GM12865 (cell line): ENCODE data around the gene SLC24A4.

Experiments used
- DNase-seq: peaks from one replicate; pipeline ENCODE4 v3.0.0; 2010; ENCODE audit warnings: low read depth
- H3K4me3 ChIP-seq: 2 replicates; pipeline ENCODE4 v1.5.1; 2011; ENCODE audit warnings: mild to moderate bottlenecking, low read depth, low read length, control low read depth
- TF ChIP-seq, protein P1 (sequence below): IDR thresholded peaks from 2 replicates; pipeline ENCODE4 v1.5.1; 2011; ENCODE audit warnings: low read length, control low read depth, low read depth, inconsistent platforms; ENCODE audit not compliant: insufficient read depth; ENCODE audit errors: missing control alignments

SLC24A4 gene

GRCh38 chr14:92427096-92427495, 104.1 kb downstream of the SLC24A4 start:
- TF ChIP-seq, protein P1, sequence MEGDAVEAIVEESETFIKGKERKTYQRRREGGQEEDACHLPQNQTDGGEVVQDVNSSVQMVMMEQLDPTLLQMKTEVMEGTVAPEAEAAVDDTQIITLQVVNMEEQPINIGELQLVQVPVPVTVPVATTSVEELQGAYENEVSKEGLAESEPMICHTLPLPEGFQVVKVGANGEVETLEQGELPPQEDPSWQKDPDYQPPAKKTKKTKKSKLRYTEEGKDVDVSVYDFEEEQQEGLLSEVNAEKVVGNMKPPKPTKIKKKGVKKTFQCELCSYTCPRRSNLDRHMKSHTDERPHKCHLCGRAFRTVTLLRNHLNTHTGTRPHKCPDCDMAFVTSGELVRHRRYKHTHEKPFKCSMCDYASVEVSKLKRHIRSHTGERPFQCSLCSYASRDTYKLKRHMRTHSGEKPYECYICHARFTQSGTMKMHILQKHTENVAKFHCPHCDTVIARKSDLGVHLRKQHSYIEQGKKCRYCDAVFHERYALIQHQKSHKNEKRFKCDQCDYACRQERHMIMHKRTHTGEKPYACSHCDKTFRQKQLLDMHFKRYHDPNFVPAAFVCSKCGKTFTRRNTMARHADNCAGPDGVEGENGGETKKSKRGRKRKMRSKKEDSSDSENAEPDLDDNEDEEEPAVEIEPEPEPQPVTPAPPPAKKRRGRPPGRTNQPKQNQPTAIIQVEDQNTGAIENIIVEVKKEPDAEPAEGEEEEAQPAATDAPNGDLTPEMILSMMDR: no peak
- no peak overlapping the region for H3K4me3 ChIP-seq
- DNase-seq: no peak

GRCh38 chr14:92430686-92431085, 107.7 kb downstream of the SLC24A4 start:
- TF ChIP-seq, protein P1: no peak
- no peak overlapping the region for H3K4me3 ChIP-seq
- DNase-seq: no peak

DNA sequence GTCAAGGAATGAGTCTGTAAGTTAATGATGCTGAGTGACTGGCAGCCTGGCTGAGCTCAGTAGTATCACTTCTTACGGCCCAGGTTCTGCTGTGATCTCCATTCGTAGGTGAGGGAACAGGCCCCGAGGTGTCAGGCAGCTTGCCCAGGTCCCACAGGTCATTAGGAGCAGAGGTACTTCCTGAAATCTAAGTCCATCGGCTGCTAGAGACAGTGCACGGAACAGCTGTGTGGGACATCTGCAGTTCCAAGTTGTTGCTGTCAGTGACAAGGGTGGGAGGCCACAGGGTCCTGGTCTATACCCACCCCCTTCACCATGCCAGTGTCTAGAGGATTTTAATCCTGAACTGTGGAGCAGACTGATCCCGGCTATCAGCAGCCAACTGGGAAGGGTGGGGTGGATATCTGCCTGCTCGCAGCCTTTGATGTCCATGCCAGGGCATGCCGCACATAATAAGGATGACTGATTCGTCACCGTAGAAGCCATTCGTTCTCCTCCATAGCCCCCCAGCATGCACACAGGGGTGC, 108.3 kb downstream of the SLC24A4 start:
- TF ChIP-seq, protein P1: no peak
- no peak for DNase-seq
- H3K4me3 ChIP-seq: no peak overlapping the region

DNA sequence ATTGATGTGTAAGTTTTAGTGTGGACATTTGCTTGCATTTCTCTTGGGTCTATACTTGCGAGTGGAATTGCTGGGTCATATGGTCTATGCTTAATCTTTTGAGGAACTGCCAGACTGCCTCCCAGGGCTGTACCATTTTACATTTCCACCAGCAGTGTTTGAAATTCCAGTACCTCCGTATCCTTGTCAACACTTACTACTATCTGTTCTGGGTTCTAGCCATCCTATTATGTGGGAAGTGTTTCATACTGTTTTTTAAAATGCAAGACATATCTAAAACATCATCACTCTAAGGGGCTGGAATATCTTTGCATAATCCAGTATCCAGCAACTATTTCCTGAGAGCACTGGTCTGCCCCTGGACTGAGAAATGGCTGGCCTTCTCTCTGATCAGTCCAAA, 110.4 kb downstream of the SLC24A4 start:
- DNase-seq: no peak
- H3K4me3 ChIP-seq: no peak overlapping the region
- TF ChIP-seq, protein P1: no peak

DNA sequence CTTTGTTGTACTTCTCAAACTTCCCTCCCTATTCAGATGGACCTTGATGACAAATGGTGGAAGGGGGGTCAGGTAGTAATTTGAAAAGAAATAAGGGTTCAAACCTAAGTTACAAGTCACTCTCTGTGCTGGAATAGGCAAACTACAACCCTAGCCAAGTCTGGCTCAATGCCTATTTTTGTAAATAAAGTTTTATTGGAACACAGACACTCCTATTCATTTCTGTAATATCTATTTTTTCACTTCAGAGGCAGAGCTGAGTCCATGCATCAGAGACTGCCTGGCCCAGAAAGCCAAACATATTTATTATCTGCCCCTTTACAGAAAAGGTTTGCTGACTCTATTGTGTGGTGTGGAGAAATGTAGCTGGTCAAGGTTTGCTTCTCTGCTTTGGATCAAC, 112.2 kb downstream of the SLC24A4 start:
- H3K4me3 ChIP-seq: no peak overlapping the region
- TF ChIP-seq, protein P1: no peak
- no peak for DNase-seq

GRCh38 chr14:92436115-92436776, 113.3 kb downstream of the SLC24A4 start:
- DNase-seq: no peak
- TF ChIP-seq, protein P1: no peak

GRCh38 chr14:92437309-92437708, 114.3 kb downstream of the SLC24A4 start:
- peak; percentile 30 for DNase-seq
- TF ChIP-seq, protein P1: no peak
- H3K4me3 ChIP-seq: no peak overlapping the region

More at GRCh38 chr14:92436115-92436776, 113.3 kb downstream of the SLC24A4 start:
- H3K4me3 ChIP-seq: no peak overlapping the region
